Measurements from ENCODE around the gene STX16. TPM values are rescaled to one million over a fixed set of nuclear protein-coding genes. Genes with fewer than 3 reads are reported as not detected.
A peak's percentile ranks its signal among the peaks of the same experiment; 100 is the strongest.

Gene STX16
- total RNA-seq = 10 to 100 TPM; 17.9 to 33.4 (median 20.9) TPM
- polyA plus RNA-seq = 10 to 100 TPM; 58.5 to 67.0 TPM

GRCh38 chr20:58650776-58651558 is at the start of gene STX16:
TSS of gene STX16 (plus strand) at chr20:58651283. CDS start at chr20:58652007, 724 bp downstream.
- 1% methylated on average over 48 to 49 of the region's 49 CpGs for WGBS, 2 donors
- peak; percentile 91 to 94 (median 93) for ATAC-seq
- Histone ChIP-seq H3K4me3 (peak within 1 kb of the TSS; percentile 77 to 99 (median 90)), H3K36me3 (no peaks in the 10 kb centered on the region), H3K27ac (peak within 1 kb of the TSS; percentile 81 to 96 (median 88)), H3K4me1 (peaks cover 11 to 26% (median 23%) of the 10 kb centered on the region in 3 donors), H3K27me3 (no peaks in the 10 kb centered on the region), H3K9me3 (no peaks in the 10 kb centered on the region)
- intact Hi-C loops (cut with DNase I) = no loop called here
- no peak for FAIRE-seq
- peak; percentile 88 to 97 (median 92) for DNase-seq
- TF ChIP-seq CTCF (IDR thresholded peaks at IDR 0.05) = peak in 3 of 4 donors; percentile 39 to 53 (median 45)

GRCh38 chr20:58602124-58602523 is 49.0 kb upstream of the STX16 start:
- ATAC-seq (no peak), DNase-seq (no peak), FAIRE-seq (no peak)
- Histone ChIP-seq H3K36me3 (no peaks in the 10 kb centered on the region), H3K9me3 (no peaks in the 10 kb centered on the region), H3K4me3 (no peak overlapping the region), H3K27me3 (no peaks in the 10 kb centered on the region), H3K27ac (no peak overlapping the region), H3K4me1 (no peaks in the 10 kb centered on the region)
- 91 to 93% methylated on average over 5 of the region's 5 CpGs for WGBS, 2 donors
- TF ChIP-seq CTCF (IDR thresholded peaks at IDR 0.05) = no peak
- intact Hi-C loops (cut with DNase I) = no loop called here

DNA sequence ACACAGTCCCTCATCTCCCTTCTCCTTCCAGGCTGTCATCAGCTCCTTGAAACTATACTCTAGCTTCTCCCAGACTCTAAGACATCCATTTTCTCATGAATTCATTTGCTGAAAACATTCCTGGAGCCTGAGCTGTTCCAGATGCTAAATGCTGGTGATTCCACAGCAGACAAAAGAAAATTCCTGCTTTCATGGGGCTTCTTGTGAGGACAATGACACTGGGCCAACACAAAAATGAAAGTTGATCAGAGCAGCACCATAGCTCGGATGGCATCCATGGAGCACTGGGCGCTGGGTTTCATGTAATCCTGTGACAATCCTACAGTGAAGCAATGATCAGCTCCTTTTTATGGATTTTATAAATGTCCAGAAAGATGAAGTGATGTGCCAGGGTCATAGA is 47.4 kb upstream of the STX16 start:
- no peak for TF ChIP-seq CTCF (IDR thresholded peaks at IDR 0.05)
- Histone ChIP-seq H3K27ac (no peak overlapping the region), H3K27me3 (no peaks in the 10 kb centered on the region), H3K4me3 (no peak overlapping the region), H3K4me1 (no peaks in the 10 kb centered on the region), H3K9me3 (no peaks in the 10 kb centered on the region), H3K36me3 (no peaks in the 10 kb centered on the region)
- no peak for DNase-seq
- no peak for FAIRE-seq
- intact Hi-C loops (cut with DNase I) = no loop called here
- no peak for ATAC-seq
- WGBS, 2 donors = 83 to 85% methylated on average over 2 of the region's 2 CpGs

- Histone ChIP-seq H3K9me3 (no peaks in the 10 kb centered on the region), H3K36me3 (no peaks in the 10 kb centered on the region), H3K27me3 (no peaks in the 10 kb centered on the region), H3K4me3 (no peak overlapping the region), H3K4me1 (no peaks in the 10 kb centered on the region), H3K27ac (no peak overlapping the region)
- WGBS, 2 donors = 72 to 75% methylated on average over 19 of the region's 19 CpGs
- ATAC-seq = no peak
- no peak for FAIRE-seq
- TF ChIP-seq CTCF (IDR thresholded peaks at IDR 0.05) = no peak
- intact Hi-C loops (cut with DNase I) = no loop called here
- DNase-seq = peak in 1 of 6 donors; percentile 34
Observed at GRCh38 chr20:58604128-58604881, 46.8 kb upstream of the STX16 start.
